ENCODE results near the gene SLC25A2. TPM values are rescaled to one million over a fixed set of nuclear protein-coding genes. Genes with fewer than 3 reads are reported as not detected.

The SLC25A2 gene
- total and polyA plus RNA-seq, 2 of the 13 experiments (the other 11 are each of a cell fraction or from before 2014, with no cell fraction given): 0.13 TPM; not detected in 1

GRCh38 chr5:141319202-141319601 lies 15.4 kb upstream of the SLC25A2 start (continued):
- TF ChIP-seq ZNF407 (CRISPR knock-in tag; IDR thresholded peaks at IDR 0.05; ENCODE audit: not compliant biosample characterization) (no peak), ZNF180 (CRISPR knock-in tag; IDR thresholded peaks at IDR 0.05; ENCODE audit: borderline replicate concordance, low read depth) (no peak), KIAA2018 (CRISPR knock-in tag; IDR thresholded peaks at IDR 0.05; ENCODE audit: borderline replicate concordance) (no peak)
